Activated naive CD8-positive, alpha-beta T cell treated with anti-CD3 and anti-CD28 coated beads for 36 hours (primary cell): ENCODE data around the gene STIM2. TPM values are rescaled to one million over a fixed set of nuclear protein-coding genes. Genes with fewer than 3 reads are reported as not detected.
"Not testable (repeated sequence)": the region's sequence is repeated elsewhere in the genome, so short reads cannot be mapped to it uniquely, and the experiment has no call there.

Experiments used
- DNase-seq: peaks from one replicate; pipeline ENCODE4 v3.0.0; 2021
- H3K27ac Mint-ChIP-seq: one replicate; pipeline ENCODE4 v1.8.0; 2022; ENCODE audit warnings: mild to moderate bottlenecking, moderate library complexity, mixed read lengths
- H3K27me3 Mint-ChIP-seq: one replicate; pipeline ENCODE4 v1.8.0; 2022; ENCODE audit warnings: mild to moderate bottlenecking, mixed read lengths
- H3K36me3 Mint-ChIP-seq: one replicate; pipeline ENCODE4 v1.8.0; 2021; ENCODE audit warnings: mild to moderate bottlenecking, mixed read lengths
- H3K4me1 Mint-ChIP-seq: one replicate; pipeline ENCODE4 v1.8.0; 2021; ENCODE audit warnings: mixed read lengths
- H3K4me3 Mint-ChIP-seq: one replicate; pipeline ENCODE4 v1.8.0; 2022; ENCODE audit warnings: mild to moderate bottlenecking, moderate library complexity, mixed read lengths
- H3K9me3 Mint-ChIP-seq: one replicate; pipeline ENCODE4 v1.8.0; 2022; ENCODE audit warnings: mixed read lengths
- total RNA-seq, 2 experiments: library from RNA; stranded (reverse); gene quantifications; one replicate each; pipeline ENCODE4 v1.2.3, GENCODE V29; 2021

STIM2 gene
- total RNA-seq, 2 experiments from 2014 or later: 41.8 to 45.1 TPM

DNA sequence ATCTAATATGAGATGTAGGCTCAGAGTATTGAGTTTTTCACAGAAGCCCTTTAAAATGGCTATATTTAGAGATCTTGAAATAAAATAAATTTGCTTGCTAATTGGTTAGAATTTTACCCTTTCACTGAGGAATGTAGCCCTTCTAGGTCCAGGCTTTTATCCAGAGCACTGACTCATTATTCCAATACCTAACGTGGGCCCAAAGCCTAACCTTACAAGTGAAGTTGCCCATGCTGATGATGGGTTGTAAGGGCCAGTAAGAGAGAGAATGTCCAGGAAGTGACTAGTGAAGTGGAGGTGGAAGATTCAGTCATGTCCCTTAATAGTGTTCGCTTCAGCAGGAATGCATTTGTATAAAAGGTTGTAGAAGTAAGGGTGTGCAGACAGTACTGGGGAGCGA lies 155.9 kb downstream of the STIM2 start:
- no peak for DNase-seq
- Mint-ChIP-seq H3K4me1 (peaks cover 28% of the 10 kb centered on the region), H3K27ac (no peak overlapping the region), H3K27me3 (no peaks in the 10 kb centered on the region), H3K4me3 (no peak overlapping the region), H3K36me3 (peaks cover 30% of the 10 kb centered on the region), H3K9me3 (peaks cover 1% of the 10 kb centered on the region)

DNA sequence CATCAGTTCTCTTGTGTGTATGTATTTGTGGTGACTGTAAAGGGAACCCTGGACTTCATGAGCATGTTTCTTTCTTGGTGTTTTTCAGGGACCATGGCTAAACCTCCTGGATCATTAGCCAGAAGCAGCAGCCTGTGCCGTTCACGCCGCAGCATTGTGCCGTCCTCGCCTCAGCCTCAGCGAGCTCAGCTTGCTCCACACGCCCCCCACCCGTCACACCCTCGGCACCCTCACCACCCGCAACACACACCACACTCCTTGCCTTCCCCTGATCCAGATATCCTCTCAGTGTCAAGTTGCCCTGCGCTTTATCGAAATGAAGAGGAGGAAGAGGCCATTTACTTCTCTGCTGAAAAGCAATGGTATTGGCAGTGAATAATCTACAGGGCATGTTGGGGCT lies 157.0 kb downstream of the STIM2 start:
- H3K4me3 Mint-ChIP-seq: no peak overlapping the region
- H3K27ac Mint-ChIP-seq: peak overlapping the region; percentile 50
- peaks cover 1% of the 10 kb centered on the region for H3K9me3 Mint-ChIP-seq
- peaks cover 31% of the 10 kb centered on the region for H3K36me3 Mint-ChIP-seq
- DNase-seq: no peak
- no peaks in the 10 kb centered on the region for H3K27me3 Mint-ChIP-seq
- peaks cover 28% of the 10 kb centered on the region for H3K4me1 Mint-ChIP-seq

GRCh38 chr4:27018076-27018475 lies 157.4 kb downstream of the STIM2 start:
- Mint-ChIP-seq H3K36me3 (peaks cover 31% of the 10 kb centered on the region), H3K9me3 (peaks cover 1% of the 10 kb centered on the region), H3K4me3 (no peak overlapping the region), H3K4me1 (peaks cover 23% of the 10 kb centered on the region), H3K27ac (no peak overlapping the region), H3K27me3 (no peaks in the 10 kb centered on the region)
- peak; percentile 12 for DNase-seq

DNA sequence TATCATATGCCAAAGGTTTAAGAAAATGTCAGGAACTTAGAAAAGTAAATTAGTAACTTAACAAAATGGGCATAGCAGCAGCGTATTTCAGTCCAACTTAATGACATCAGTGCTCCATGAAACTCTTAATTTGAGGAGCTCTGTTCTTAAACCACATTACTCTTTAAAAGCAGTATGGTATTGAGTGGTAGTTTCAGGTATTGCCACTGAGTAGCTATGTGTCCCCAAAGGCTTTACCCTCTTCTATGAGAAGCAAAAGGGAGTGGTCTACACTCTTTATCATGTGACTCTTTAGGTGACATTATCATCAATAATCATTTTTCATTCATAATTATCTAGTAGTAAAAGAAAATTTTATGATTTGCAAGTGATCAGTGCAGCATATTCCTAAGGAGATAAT lies 158.3 kb downstream of the STIM2 start:
- Mint-ChIP-seq H3K9me3 (peaks cover 1% of the 10 kb centered on the region), H3K27ac (no peak overlapping the region), H3K36me3 (peaks cover 31% of the 10 kb centered on the region), H3K4me1 (peaks cover 26% of the 10 kb centered on the region), H3K27me3 (no peaks in the 10 kb centered on the region), H3K4me3 (no peak overlapping the region)
- no peak for DNase-seq

GRCh38 chr4:27019766-27020165 lies 159.1 kb downstream of the STIM2 start:
- peaks cover 29% of the 10 kb centered on the region for H3K36me3 Mint-ChIP-seq
- DNase-seq: no peak
- no peak overlapping the region for H3K27ac Mint-ChIP-seq
- peaks cover 24% of the 10 kb centered on the region for H3K4me1 Mint-ChIP-seq
- H3K4me3 Mint-ChIP-seq: no peak overlapping the region
- H3K27me3 Mint-ChIP-seq: no peaks in the 10 kb centered on the region
- H3K9me3 Mint-ChIP-seq: peaks cover 1% of the 10 kb centered on the region

GRCh38 chr4:27020203-27020602 lies 159.6 kb downstream of the STIM2 start:
- Mint-ChIP-seq H3K27ac (no peak overlapping the region), H3K4me3 (no peak overlapping the region), H3K9me3 (peaks cover 1% of the 10 kb centered on the region), H3K4me1 (peaks cover 21% of the 10 kb centered on the region), H3K27me3 (no peaks in the 10 kb centered on the region), H3K36me3 (peaks cover 27% of the 10 kb centered on the region)
- no peak for DNase-seq

DNA sequence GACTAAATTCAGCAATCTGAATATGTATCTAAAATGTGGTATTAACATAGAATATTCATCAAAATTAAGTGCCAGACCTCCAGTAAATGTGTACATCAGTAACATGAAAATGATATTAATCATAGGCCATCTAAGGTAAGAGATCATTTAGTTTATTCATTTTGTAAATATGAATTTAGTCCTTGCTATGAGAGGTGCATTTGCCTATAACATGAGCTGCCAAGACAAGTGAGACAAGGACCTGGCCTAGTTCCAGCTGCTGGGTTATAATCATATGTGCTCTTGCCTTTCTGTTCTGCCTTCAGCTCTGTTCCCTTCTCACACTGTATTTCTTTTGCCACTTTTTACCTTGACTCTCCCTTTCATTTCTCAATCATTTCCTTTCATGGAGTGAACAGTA lies 160.0 kb downstream of the STIM2 start:
- DNase-seq: no peak
- no peak overlapping the region for H3K27ac Mint-ChIP-seq
- H3K9me3 Mint-ChIP-seq: peaks cover 1% of the 10 kb centered on the region
- H3K4me1 Mint-ChIP-seq: peaks cover 21% of the 10 kb centered on the region
- H3K36me3 Mint-ChIP-seq: peaks cover 25% of the 10 kb centered on the region
- H3K27me3 Mint-ChIP-seq: no peaks in the 10 kb centered on the region
- H3K4me3 Mint-ChIP-seq: no peak overlapping the region

GRCh38 chr4:27022963-27023362 lies 162.3 kb downstream of the STIM2 start:
- H3K27ac Mint-ChIP-seq: no peak overlapping the region
- no peak overlapping the region for H3K4me3 Mint-ChIP-seq
- H3K27me3 Mint-ChIP-seq: no peaks in the 10 kb centered on the region
- peaks cover 12% of the 10 kb centered on the region for H3K4me1 Mint-ChIP-seq
- no peaks in the 10 kb centered on the region for H3K9me3 Mint-ChIP-seq
- no peak for DNase-seq
- peaks cover 14% of the 10 kb centered on the region for H3K36me3 Mint-ChIP-seq

DNA sequence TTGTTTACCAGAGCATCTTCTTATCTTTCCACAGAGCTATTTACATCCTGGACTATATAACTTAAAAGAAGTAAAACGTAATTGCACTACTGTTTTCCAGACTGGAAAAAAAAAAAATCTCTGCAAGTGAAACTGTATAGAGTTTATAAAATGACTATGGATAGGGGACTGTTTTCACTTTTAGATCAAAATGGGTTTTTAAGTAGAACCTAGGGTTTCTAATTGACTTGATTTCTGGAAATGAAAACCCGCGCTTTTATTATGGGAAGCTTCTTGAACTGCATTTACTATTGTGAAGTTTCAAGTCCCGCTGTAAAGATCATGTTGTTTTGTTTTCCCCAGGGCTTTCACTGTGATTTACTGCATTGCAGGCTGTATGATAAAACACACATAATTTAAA lies 162.7 kb downstream of the STIM2 start:
- no peak for DNase-seq
- Mint-ChIP-seq H3K27me3 (no peaks in the 10 kb centered on the region), H3K27ac (no peak overlapping the region), H3K4me1 (peaks cover 9% of the 10 kb centered on the region), H3K9me3 (no peaks in the 10 kb centered on the region), H3K36me3 (peaks cover 12% of the 10 kb centered on the region), H3K4me3 (no peak overlapping the region)

DNA sequence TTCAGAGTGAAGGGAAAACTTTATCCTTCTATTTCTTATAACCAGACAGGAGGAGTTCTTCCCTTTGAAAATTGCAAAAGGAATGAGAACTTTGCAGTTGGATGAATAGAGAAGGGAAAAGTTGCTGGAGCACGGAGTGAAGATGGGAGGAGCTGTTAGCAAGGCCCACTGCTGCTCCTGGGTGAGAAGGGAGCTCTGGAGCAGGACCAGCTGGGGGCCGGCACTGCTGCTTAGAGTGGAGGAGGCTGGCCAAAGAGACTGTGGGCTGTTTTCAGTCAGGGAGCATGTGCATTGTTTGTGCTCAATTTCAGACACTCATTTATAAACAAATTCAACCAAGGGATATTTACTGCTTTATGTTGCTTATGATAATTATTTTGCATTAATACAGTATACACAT lies 164.2 kb downstream of the STIM2 start:
- Mint-ChIP-seq H3K4me3 (no peak overlapping the region), H3K27ac (no peak overlapping the region)

GRCh38 chr4:27027428-27027827 lies 166.8 kb downstream of the STIM2 start:
- no peak for DNase-seq
- Mint-ChIP-seq H3K27me3 (no peaks in the 10 kb centered on the region), H3K4me1 (peaks cover 5% of the 10 kb centered on the region), H3K4me3 (no peak overlapping the region), H3K36me3 (no peaks in the 10 kb centered on the region), H3K9me3 (no peaks in the 10 kb centered on the region), H3K27ac (no peak overlapping the region)

More for the DNA sequence above, 164.2 kb downstream of the STIM2 start:
- Mint-ChIP-seq H3K9me3 (no peaks in the 10 kb centered on the region), H3K27me3 (no peaks in the 10 kb centered on the region), H3K4me1 (peaks cover 5% of the 10 kb centered on the region), H3K36me3 (peaks cover 9% of the 10 kb centered on the region)
- no peak for DNase-seq

DNA sequence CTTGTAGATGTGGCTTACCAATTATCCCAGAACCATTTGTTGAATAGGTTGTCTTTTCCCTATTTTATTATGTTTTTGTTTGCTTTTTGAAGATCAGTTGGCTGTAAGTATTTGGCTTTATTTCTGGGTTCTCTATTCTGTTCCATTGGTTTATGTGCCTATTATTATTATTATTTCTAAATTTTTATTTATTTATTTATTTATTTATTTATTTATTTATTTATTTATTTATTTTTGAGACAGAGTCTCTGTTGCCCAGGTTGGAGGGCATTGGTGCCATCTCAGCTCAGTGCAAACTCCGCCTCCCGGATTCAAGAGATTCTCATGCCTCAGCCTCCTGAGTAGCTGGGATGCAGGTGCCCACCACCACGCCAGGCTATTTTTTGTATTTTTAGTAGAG lies 174.5 kb downstream of the STIM2 start:
- H3K4me3 Mint-ChIP-seq, H3K9me3 Mint-ChIP-seq, DNase-seq, H3K27me3 Mint-ChIP-seq, H3K27ac Mint-ChIP-seq, H3K36me3 Mint-ChIP-seq, H3K4me1 Mint-ChIP-seq: not testable (repeated sequence)

DNA sequence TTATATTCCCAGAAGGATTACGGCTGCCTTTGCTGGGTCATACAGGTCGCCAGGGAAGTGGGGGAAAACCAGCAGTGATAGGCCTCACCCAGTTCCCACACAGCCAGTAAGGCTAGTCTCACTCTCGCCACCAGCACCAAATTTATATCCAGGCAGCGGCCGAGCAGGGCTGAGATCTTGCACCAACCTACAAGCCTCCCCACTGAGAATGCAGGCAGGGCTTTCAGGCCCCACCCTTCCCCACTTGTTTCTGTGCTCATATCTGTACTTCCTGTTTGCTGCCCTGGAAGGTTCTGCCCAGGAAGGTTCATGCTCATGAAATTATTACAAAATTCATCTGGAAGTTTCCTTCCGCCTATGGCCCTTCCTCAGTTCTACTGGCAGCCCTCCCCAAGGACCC lies 179.7 kb downstream of the STIM2 start:
- Mint-ChIP-seq H3K27me3 (peaks cover 10% of the 10 kb centered on the region), H3K27ac (no peak overlapping the region), H3K36me3 (peaks cover 5% of the 10 kb centered on the region), H3K4me3 (no peak overlapping the region), H3K9me3 (no peaks in the 10 kb centered on the region), H3K4me1 (peaks cover 5% of the 10 kb centered on the region)
- DNase-seq: no peak

- peaks cover 5% of the 10 kb centered on the region for H3K4me1 Mint-ChIP-seq
Observed at GRCh38 chr4:27042411-27042810, 181.8 kb downstream of the STIM2 start.

DNA sequence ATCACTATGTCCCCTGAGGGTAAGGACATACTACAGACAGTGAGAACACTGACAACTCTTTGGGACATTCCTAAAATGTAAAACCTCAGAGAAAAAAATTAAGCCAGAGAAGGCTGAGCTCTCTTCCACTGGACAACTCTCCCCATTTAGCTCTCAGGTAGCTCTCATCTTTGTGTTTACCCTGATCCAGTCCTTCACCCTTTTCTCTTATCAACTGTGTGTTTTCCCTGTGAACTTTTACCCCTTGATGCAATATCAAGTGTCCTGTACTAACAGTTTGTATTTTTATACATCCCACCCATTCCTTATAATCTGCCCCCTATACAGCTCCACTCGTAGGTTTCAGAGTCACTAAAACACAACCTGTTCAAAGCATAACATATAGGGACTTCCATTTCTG lies 182.6 kb downstream of the STIM2 start:
- Mint-ChIP-seq H3K4me1 (peaks cover 6% of the 10 kb centered on the region), H3K27me3 (peaks cover 25% of the 10 kb centered on the region), H3K27ac (no peak overlapping the region), H3K4me3 (no peak overlapping the region), H3K9me3 (no peaks in the 10 kb centered on the region), H3K36me3 (peaks cover 5% of the 10 kb centered on the region)
- DNase-seq: no peak

More at GRCh38 chr4:27042411-27042810, 181.8 kb downstream of the STIM2 start:
- no peak overlapping the region for H3K27ac Mint-ChIP-seq
- no peak for DNase-seq
- H3K27me3 Mint-ChIP-seq: peaks cover 20% of the 10 kb centered on the region
- peaks cover 5% of the 10 kb centered on the region for H3K36me3 Mint-ChIP-seq
- no peaks in the 10 kb centered on the region for H3K9me3 Mint-ChIP-seq
- H3K4me3 Mint-ChIP-seq: no peak overlapping the region

- DNase-seq: no peak
- no peak overlapping the region for H3K4me3 Mint-ChIP-seq
- H3K4me1 Mint-ChIP-seq: peaks cover 8% of the 10 kb centered on the region
- H3K36me3 Mint-ChIP-seq: peaks cover 5% of the 10 kb centered on the region
- H3K9me3 Mint-ChIP-seq: no peaks in the 10 kb centered on the region
- H3K27ac Mint-ChIP-seq: no peak overlapping the region
- peaks cover 55% of the 10 kb centered on the region for H3K27me3 Mint-ChIP-seq
Observed at GRCh38 chr4:27046851-27047250, 186.2 kb downstream of the STIM2 start.
